ENCODE measurements around the gene KDM4B.

KDM4B gene

DNA sequence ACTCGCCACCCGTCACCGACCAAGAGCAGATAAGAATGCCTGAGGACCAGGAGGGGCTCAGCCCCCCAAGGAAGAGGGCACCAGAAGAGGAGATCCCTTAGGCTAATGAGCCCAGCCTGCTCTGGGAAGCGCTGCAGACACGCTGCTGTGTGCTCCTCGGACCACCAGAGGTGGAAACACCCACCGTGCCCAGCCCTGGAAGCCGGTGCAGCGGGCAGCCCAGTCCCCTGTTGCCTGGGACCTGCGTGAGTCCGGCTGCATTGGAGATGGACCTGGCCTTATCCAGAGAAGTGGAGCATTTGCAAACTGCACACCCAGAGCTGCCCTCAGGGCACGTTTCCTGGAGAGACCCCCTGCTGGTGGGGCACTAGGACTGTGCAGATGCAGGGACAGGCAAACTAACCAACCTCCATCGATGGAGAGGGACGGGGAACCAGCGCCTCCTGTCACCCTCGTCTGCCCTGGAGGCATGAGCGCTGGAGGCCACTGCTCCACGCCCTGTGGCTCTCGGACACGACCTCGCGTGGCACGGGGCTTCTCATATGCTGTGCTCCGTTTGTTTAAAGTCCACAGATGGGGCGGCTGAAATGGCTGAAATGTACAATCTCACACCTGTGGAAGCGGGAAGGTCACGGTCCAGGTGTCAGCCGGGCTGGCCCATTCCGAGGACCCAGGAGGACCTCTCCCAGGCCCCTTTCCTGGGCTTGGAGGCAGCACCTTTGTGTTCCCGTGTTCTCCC is 153.9 kb downstream of the KDM4B start:
- no peak for DNase-seq (ENCODE audit: low read depth)

DNA sequence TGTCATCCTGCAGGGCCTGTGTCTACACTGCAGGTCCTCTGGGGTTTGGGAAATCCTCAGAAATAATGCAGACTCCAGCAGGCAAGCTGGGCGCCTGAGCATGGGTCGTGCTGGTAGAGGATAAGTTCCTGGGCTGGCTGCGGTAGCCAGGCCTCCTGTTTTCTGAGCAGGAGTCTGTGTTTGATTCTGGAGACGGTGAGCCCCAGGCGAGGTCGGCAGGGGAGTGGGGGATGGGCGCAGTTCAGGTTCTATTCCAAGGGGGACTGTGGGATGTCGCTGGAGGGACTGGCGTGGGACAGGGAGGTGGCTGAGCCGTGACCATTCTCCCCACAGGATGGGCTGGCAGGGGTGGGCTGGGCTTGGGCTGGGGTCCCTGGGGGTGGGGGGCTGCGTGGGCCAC is 154.7 kb downstream of the KDM4B start:
- DNase-seq (ENCODE audit: low read depth), result no peak

DNA sequence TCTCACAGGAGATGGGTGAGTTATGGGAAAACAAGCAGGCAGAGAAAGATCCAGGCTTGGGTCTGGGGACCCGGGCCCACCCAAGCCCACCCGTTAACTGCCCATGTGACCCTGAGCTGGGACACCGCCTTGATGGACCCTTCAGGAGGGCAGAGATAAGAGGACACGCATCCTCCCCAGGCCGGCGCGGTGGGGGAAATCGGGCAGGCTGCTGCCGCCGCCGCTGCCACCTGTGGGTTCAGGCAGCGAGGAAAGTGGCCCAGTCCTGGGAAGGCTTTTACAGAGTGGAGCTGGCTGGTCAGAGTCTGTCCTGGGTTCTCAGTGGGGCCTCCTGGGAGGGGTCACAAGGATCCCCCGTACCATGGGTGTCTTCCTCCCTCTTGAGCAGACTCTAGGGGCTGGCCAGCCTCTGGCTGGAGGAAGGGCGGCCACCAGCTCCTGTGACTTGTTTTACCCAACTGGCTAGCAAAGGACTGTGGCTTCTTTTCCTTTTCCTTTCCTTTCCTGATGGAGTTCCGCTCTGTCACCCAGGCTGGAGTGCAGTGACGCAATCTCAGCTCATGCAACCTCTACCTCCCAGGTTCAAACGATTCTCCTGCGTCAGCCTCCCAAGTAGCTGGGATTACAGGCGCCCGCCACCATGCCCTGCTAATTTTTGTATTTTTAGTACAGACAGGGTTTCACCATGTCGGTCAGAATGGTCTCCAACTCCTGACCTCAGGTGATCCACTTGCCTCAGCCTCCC is 155.4 kb downstream of the KDM4B start:
- DNase-seq (ENCODE audit: low read depth), result no peak

DNA sequence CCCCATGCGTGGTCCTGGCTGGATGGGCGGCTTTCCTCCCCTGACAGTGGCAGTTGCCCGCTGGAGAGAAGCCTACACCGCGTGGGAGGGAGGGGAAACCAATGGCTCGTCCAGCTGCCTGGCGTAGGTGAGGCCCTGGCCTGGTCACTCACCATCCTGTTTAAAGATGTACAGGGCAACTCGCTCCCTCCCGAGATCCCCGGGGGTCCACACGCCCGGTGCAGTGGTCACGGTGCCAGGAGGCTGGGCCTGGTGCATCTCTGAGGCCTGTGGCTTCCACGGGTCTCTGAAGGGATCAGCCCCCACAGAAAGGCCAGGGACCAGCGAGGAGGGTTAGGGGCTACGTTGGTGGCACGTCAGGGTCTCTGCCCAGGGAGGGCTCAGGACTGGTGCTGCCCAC is 156.5 kb downstream of the KDM4B start:
- DNase-seq (ENCODE audit: low read depth), result no peak

DNA sequence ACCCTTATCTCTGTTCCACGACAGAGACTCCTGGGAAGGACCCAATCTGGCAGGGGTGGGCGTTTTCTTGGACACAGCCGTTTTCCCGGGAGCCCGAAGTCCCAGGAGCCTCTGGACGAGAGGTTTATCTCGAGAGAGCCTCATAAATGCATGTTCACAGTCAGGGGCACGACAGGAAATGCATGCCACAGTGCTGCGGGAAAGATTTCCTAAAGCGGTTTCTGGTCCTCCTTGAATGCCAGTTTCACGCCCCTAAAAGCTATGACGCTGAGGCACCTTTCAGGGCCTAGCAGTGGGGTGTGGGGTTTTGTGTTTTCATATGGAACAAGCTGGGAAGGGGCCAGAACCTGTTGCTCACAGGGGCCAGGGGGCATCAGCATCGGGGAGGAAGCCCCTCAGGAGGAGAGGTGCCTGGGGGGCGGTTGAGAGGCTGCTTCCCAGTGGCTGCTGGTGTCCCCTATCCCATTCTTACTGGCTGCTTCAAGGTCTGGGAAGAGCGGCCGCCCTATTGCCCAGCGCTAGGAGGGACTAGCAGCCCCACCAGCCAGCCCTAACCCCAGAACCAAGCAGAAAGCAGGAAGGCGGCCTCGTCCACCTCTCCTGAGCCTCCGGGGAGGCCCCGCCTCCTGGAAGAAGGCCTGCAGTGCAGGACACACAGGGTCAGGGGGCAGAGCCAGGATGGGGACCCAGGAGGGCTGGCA is 157.0 kb downstream of the KDM4B start:
- no peak for DNase-seq (ENCODE audit: low read depth)

DNA sequence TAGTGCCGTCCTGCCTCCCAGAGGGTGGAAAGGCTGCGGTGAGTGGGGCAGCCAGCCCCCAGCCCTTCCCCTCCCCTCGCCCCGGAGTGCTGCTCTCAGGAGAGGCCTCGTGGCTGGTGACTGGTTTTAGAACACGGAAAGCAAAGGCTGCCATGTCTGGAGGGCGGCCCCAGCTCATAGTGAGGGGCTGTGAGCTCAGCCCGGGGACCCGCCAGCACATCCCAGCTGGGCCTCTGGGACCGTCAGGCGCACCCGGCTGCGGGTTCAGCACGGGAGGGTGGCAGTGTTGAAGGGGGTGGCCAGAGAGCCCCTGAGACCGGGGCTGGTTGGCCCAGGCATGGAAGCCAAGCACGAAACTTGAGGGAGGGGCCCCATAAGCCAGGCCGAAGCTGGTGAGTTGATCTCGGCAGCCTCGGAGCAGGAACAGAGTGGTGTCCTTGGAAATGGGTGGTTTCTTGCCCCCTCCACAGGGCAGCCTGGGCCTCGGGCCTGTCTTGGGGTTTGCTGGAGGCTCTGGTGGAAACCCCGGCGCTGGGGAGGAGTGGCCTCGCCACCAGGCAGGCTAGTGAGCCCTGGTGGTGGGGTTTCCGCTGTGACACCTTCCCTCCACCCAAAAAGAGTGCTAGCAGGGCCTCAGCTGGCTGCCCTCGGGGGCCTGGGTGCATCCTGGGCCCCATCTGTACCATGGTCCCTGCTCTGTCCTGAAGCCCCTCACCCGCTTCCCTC is 157.7 kb downstream of the KDM4B start:
- no peak for DNase-seq (ENCODE audit: low read depth)

DNA sequence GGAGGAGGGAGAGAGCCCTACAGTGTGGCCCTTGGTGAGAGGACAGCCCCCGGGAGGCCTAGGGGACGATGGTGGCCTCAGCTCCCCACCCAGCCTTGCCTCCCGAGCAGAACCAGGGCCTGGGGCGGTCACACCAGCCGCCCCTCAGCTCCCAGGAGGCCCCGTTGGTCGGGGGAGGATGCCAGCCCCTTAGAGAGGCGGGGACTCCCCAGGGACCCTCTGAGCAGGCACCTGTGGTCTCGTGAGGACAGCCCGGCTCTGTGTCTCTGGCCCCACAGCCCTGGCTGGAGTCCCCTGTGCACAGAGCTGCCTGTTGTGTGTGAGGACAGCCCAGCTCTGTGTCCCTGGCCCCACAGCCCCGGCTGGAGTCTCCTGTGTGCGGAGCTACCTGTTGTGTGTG is 158.8 kb downstream of the KDM4B start:
- DNase-seq (ENCODE audit: low read depth), result no peak

DNA sequence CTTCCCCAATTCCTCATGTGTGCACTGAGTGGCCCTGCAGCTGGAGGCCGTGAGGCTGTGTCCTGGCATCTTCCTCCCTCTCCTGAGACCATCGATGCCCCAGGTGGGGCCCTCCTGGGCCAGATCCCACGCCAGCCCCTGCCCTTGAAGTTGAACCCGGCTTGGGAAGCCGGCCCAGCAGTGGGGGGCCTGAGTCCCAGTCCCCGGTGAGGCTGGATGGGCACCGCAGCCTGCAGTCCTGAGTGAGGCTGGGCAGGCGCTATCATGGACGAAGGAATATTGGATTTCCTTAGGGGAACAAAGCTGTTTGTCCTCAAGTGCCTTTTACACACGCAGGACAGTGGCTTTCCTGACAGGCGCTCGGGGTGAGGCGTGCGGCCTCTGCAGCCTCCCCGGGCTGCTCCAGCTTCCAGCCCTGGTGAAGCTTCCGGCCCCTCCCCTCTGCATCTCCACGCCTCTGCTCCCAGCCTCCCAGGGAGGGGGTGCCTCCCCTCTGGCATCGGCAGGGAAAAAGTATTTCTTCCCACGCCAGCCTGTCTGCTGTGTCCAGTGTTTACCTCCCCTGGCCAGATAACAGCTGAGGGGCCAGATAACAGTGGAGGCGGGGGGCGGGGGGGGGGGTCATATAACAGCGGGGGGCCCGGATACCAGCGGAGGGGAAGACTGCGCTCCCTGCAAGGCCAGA is 159.5 kb downstream of the KDM4B start:
- peak; percentile 37 for DNase-seq (ENCODE audit: low read depth)

DNA sequence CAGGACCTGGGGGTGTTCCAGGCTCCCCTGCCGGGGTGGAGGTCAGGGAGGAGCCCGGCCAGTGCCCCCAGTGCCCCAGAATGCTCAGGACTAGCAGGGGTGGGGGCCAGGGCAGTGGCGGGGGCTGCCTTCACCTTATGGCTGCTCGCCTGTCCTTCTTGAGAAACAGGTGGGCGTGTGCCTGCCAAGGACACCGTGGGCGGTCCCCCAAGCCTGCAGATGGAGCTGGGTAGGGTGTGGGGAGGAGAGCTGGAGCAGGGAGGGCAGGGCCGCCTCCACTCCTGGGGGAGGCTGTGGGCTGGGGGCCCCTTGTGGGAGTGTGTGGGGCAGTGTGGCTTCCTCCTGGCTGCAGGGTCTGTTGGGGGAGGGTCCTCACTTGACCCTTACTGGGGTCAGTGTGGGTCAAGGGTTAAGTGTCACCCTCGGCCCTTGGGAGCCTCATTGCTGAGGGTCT is 160.1 kb downstream of the KDM4B start:
- DNase-seq (ENCODE audit: low read depth), result no peak

DNA sequence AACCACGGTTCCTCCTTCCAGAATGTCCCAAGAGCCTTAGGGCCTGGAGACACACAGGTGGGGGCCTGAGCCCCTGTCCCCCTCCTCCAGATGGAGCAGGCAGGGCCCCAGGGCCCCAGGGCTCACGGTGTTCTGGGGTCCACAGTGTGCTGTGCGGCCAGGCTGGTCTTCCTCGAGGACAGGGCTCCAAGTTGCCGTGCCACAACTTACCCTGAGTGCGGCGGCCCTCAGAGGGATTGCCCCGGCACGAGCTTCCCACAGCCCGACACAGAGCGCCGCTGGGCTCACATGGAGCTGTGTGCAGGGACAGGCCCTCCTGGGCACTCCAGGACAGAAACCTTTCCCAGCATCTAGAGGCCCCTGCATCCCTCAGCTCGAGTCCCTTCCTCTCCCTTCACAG is 160.8 kb downstream of the KDM4B start:
- DNase-seq (ENCODE audit: low read depth), result no peak

DNA sequence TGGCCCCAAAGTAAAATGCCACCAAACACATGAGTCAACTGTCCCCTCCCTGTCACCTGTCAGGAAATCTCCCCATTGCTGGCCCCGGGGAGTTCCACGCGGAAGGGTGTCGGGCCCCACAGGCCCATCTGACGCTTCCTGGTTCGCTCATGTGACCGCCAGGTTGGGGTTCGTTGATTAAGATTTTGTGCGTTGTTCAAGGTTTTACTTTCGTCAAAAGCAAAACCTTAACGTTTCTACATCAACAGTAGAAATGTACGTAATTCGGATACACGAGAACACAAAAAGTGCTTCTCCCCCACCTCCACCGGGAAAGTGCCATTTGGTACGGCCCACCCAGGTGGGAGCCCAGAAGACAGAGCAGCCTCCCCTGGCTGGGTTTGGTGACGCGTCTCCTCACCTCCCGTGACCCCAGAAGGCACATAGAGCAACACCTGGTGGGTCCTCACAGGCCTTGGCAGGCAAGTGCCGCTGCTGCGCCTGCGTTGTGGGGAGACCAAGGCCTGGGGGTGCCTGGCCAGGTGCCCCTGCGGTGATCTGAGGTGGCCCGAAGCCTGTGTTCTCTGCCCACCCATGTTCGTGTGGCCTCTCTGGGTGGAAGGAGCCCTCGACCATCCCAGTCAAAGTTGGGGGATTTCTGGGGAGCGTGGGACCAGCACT is 161.6 kb downstream of the KDM4B start:
- DNase-seq (ENCODE audit: low read depth), result no peak

DNA sequence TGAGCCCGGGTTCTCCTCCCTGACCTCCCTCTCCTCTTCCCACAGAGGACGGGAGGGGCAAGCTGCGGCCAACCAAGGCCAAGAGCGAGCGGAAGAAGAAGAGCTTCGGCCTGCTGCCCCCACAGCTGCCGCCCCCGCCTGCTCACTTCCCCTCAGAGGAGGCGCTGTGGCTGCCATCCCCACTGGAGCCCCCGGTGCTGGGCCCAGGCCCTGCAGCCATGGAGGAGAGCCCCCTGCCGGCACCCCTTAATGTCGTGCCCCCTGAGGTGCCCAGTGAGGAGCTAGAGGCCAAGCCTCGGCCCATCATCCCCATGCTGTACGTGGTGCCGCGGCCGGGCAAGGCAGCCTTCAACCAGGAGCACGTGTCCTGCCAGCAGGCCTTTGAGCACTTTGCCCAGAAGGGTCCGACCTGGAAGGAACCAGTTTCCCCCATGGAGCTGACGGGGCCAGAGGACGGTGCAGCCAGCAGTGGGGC is 162.2 kb downstream of the KDM4B start:
- DNase-seq (ENCODE audit: low read depth), result no peak

DNA sequence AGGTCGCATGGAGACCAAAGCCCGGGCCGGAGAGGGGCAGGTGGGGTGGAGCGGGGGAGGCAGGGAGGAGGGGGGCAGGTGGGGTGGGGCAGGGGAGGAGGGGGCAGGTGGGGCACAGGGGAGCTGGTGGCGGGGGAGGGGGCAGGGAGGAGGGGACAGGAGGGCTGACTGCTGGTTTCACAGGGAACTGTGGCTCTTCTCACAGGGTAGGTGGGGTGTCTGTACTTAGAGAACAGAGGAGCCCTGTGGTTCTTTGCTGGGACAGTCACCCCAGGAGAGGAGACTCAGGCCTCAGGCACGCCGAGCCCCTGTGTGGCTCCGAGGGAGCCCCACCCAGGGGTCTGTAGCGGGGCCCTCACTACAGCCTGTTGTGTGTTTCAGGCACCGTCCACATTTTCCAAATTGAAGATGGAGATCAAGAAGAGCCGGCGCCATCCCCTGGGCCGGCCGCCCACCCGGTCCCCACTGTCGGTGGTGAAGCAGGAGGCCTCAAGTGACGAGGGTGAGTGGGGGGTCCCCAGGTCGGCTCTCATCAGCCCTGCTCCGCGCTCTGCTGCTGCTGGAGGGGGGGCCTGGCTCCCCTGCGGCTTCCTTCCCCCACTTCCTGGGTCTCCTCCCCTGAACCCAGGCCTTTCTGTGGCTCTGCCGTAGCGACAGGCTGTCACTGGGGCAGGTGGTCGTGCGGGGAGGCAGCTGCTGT is 162.7 kb downstream of the KDM4B start:
- DNase-seq (ENCODE audit: low read depth), result no peak

DNA sequence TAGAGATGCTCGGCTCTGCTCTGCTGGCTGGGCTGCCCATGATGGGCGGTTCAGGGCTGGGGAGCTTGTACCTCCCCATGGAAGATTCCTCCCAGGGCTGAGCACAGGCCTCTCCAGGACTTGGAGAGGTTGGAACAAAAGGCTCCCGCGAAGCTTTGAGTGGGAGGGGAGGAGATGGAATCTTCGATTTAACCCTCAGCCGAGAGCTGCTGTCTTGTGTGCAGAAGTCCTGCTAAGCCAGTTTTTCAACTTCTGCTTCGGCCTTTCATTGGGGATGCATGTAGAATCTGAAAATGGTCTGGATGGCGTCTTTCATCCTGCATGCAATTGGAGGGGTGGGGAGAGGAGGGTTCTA is 163.3 kb downstream of the KDM4B start:
- DNase-seq (ENCODE audit: low read depth), result no peak

DNA sequence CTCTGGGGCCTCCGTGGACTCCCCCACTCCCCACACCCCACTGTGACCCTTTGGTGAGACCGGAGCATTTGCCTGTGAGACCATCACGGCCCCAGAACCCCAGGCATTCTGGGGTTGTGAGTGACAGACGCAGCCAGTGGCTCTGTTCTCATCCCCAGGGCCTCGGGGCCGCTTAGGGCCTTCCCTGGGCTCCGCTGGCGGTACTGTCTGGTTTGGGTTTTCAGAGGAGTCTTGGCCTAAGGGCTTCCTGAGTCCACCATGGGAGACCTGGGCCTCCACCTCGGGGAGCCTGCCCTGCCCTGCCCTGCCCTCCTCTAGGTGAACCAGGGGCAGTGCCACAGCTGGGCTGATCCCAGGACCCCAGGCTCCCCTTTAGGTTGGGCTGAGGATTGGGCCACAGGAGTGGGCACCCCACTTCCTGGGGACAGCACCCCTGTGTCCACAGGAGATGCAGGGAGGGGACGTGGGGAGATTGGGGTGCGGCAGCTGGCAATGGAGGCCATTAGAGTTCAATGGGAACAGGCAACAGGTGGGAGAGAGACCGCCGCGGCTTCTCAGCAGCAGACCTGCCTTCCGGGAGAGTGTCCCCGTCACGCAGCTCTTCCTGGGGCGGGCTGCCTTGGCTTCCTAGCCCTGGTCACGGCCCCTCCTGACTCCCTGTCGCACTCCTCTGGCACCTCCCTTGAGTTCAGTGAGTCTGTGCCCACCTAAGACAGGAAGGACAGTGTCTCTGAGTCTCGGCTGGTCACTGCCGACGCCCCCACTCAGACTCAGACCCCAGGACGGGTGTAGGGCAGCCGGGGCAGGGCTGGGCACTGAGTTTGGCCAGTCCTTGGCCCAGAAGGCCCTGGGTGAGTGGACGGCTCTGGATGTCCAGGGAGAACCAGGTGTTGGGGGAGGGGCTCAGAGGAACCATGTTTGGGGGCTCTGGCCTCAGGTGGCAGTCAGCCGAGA is 164.1 kb downstream of the KDM4B start:
- no peak for DNase-seq (ENCODE audit: low read depth)

DNA sequence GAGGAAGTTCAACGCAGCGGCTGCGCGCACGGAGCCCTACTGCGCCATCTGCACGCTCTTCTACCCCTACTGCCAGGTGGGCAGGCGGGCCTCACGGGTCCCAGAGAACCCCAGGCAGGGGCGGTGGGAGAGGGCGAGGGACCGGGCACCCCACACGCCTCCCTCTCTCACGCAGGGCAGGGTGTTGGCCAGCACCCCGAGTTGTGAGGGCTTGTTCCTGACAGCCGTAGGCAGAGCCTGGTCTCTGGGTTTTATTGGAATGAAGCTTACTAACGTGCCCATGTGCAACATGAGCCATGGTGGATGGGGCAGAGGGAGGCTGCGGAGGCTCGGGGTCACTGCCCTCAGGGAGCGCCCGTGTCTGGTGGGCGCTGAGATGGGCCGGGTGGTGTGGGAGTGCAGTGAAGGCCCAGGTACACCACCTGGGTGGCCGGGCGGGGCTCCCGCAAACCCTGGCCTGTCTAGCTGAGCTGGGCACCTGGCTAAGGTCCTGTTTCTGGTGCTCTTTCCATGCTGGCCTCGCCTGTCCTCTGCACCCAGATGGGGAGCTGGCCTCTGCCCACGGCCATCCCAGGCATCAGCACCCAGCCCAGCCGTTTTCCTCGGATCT is 165.2 kb downstream of the KDM4B start:
- DNase-seq (ENCODE audit: low read depth), result no peak

DNA sequence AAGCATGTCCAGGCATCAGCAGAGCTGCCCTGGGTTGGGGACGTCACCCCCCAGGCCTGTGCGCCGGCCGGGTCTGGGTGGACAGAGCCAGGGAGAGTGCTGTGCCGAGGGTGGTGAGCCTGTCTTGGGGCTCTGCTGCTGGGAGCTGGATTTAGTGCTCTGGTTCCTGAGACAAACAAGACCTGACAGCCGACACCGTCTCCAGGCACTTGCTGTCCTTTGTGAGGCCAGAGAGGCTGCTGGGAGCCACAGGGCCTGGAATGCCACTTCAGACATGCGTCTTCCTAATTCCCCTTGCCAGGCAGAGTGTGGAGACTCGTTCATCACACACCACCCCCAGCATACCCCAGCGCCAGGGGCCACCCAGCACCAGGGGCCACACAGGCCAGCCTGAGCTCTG is 165.8 kb downstream of the KDM4B start:
- DNase-seq (ENCODE audit: low read depth), result no peak

DNA sequence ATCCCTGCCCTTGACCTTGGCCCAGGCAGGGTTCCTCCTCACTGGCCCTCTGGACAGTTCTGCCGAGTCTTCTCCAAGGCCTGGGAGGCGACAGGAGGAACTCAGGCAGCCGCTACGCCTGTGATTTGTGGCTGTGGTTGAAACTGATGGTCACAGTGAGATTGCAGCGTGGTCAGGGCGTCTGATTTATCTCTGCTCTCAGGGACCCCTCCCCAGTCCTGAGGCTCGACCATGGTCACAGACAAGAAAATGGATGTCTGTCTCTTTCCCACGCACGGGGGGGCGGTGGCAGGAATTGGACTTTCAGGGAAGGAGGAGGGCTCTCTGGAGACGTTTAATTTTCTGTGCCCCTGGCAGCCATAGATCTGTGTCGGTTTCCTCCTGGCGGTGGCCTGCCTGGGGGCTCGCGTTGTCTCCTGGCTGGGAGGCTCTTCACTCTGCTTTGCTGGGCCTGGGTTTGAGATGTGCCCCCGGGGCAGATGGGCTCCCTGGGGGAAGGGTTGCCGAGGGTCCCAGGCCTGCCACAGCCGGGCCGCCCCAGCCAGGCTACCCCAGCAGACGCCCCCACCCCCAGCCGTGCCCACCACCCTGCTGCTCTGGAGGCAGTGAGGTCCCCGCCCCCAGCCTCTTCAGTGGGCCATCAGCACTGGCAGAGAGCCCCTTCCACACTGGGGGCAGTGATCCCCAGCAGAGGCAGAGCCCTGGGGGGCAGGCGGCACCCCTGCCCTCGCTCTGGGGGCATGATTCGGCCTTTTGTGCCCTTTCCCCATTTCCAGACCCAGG is 167.4 kb downstream of the KDM4B start:
- DNase-seq (ENCODE audit: low read depth), result no peak
